A549 (cell line): ENCODE data around the gene BEX2. TPM values are rescaled to one million over a fixed set of nuclear protein-coding genes. Genes with fewer than 3 reads are reported as not detected.
"Not testable (repeated sequence)": the region's sequence is repeated elsewhere in the genome, so short reads cannot be mapped to it uniquely, and the experiment has no call there.

Source experiments
- ATAC-seq, 2 experiments: fragments of 200-7000 bp in 1 of 2; fragments of >200 bp in 1 of 2; cut with Nextera tagmentation in 1 of 2; cut with Tn5 transposase in 1 of 2; 3 replicates each; pipeline versions ENCODE4 v1.8.0 to v1.9.1; 2018 to 2020; ENCODE audit warnings: mild to moderate bottlenecking in 1 of 2, moderate library complexity in 1 of 2
- CTCF ChIA-PET: fragments of 300-600 bp; sonication (Branson Sonifier 250); formaldehyde crosslinking; extraction: SDS; loops from one replicate; lab custom pipeline; 2021; ENCODE audit warnings: antibody characterized with exemption, inconsistent platforms; lab: Yijun Ruan, JAX
- POLR2A ChIA-PET: fragments of 350-600 bp; formaldehyde crosslinking; extraction: SDS; loops from one replicate; lab custom pipeline; 2021; ENCODE audit warnings: antibody characterized with exemption, inconsistent platforms; lab: Yijun Ruan, JAX
- DNase-seq, 2 experiments: peaks; one replicate each; pipeline versions ENCODE4 v3.0.0 to v3.0.0-alpha.2; 2011 to 2016; ENCODE audit warnings: low read depth in 1 of 2, low spot score in 1 of 2
- FAIRE-seq: peaks from 2 replicates; lab custom pipeline; 2011; peaks lifted over from hg19 to GRCh38; lab: Jason Lieb, UNC
- H3K27ac ChIP-seq, 2 experiments: fragments of >200 bp; sonication (Bioruptor Twin); formaldehyde crosslinking; 3 replicates each; pipeline ENCODE4 v1.5.1; 2016 to 2017
- H3K4me1 ChIP-seq: fragments of >200 bp; sonication (Bioruptor Twin); formaldehyde crosslinking; 3 replicates; pipeline ENCODE4 v1.6.1; 2016
- H3K4me2 ChIP-seq: fragments of >200 bp; sonication (Bioruptor Twin); formaldehyde crosslinking; 3 replicates; pipeline ENCODE4 v1.6.1; 2016
- H3K4me3 ChIP-seq: fragments of >200 bp; sonication (Bioruptor Twin); formaldehyde crosslinking; 3 replicates; pipeline ENCODE4 v1.5.1; 2016
- H3K9me3 ChIP-seq: fragments of >200 bp; sonication (Bioruptor Twin); formaldehyde crosslinking; 3 replicates; pipeline ENCODE4 v1.6.1; 2016
- CEBPB ChIP-seq, 2 experiments: fragments of >200 bp in 1 of 2; sonication (Bioruptor Twin) in 1 of 2; formaldehyde crosslinking in 1 of 2; IDR thresholded peaks; 2 replicates each; pipeline ENCODE4 v1.6.1; 2012 to 2016
- EHF ChIP-seq: fragments of 250-450 bp; sonication (Bioruptor Pico); IDR thresholded peaks from 2 replicates; pipeline ENCODE4 v1.5.0; 2020; ENCODE audit warnings: mild to moderate bottlenecking
- ELK1 ChIP-seq: fragments of 150-350 bp; IDR thresholded peaks from 2 replicates; pipeline ENCODE4 v1.6.1; 2014; ENCODE audit warnings: low read depth, mild to moderate bottlenecking, low read length
- FOSL2 ChIP-seq, 2 experiments: fragments of 450-650 bp in 1 of 2; fragments of >200 bp in 1 of 2; sonication (Bioruptor Twin) in 1 of 2; formaldehyde crosslinking; IDR thresholded peaks; 2 replicates each; pipeline versions ENCODE4 v1.5.0 to v1.6.1; 2016 to 2020; ENCODE audit warnings: mild to moderate bottlenecking in 1 of 2, moderate library complexity in 1 of 2
- GATA3 ChIP-seq: IDR thresholded peaks from 2 replicates; pipeline ENCODE4 v1.6.1; 2012; ENCODE audit warnings: borderline replicate concordance
- HEYL ChIP-seq: fragments of 250-450 bp; sonication (Bioruptor Pico); IDR thresholded peaks from 2 replicates; pipeline ENCODE4 v1.8.0; 2021; ENCODE audit warnings: mild to moderate bottlenecking, moderate library complexity
- HOXB5 ChIP-seq: fragments of 250-450 bp; sonication (Bioruptor Pico); IDR thresholded peaks from 2 replicates; pipeline ENCODE4 v1.5.0; 2020; ENCODE audit warnings: mild to moderate bottlenecking, moderate library complexity
- JUN ChIP-seq, 2 experiments: fragments of >200 bp; sonication (Bioruptor Twin); formaldehyde crosslinking; IDR thresholded peaks; 2 replicates in 1 of 2; 3 replicates in 1 of 2; pipeline ENCODE4 v1.6.1; 2016 to 2017
- KDM1A ChIP-seq: fragments of 200-600 bp; sonication (generic); IDR thresholded peaks from 2 replicates; pipeline ENCODE4 v1.6.1; 2016; ENCODE audit warnings: low read depth, mild to moderate bottlenecking
- MAX ChIP-seq: IDR thresholded peaks from 2 replicates; pipeline ENCODE4 v1.6.1; 2012
- MAZ ChIP-seq: fragments of 150-350 bp; IDR thresholded peaks from 2 replicates; pipeline ENCODE4 v1.6.1; 2014; ENCODE audit warnings: antibody characterized with exemption, low read depth, low read length, borderline replicate concordance
- PHF8 ChIP-seq: fragments of 200-600 bp; sonication (generic); IDR thresholded peaks from 2 replicates; pipeline ENCODE4 v1.6.1; 2016; ENCODE audit warnings: low read depth, mild to moderate bottlenecking, antibody characterized with exemption, moderate library complexity, borderline replicate concordance
- REST ChIP-seq: fragments of 200-600 bp; sonication (generic); IDR thresholded peaks from 2 replicates; pipeline ENCODE4 v1.6.1; 2016; ENCODE audit warnings: antibody characterized with exemption, mild to moderate bottlenecking, moderate library complexity
- RNF2 ChIP-seq: fragments of 200-600 bp; sonication (generic); IDR thresholded peaks from 2 replicates; pipeline ENCODE4 v1.6.1; 2016; ENCODE audit warnings: low read depth, mild to moderate bottlenecking, antibody characterized with exemption, moderate library complexity, borderline replicate concordance
- SMC3 ChIP-seq: fragments of >200 bp; sonication (Bioruptor Twin); formaldehyde crosslinking; IDR thresholded peaks from 3 replicates; pipeline ENCODE4 v1.6.1; 2018; ENCODE audit warnings: inconsistent platforms
- TP53 ChIP-seq: fragments of 250-450 bp; sonication (Bioruptor Pico); IDR thresholded peaks from 2 replicates; pipeline ENCODE4 v1.5.0; 2021; ENCODE audit warnings: mild to moderate bottlenecking, moderate library complexity
- USF2 ChIP-seq: fragments of 450-650 bp; IDR thresholded peaks from 2 replicates; pipeline ENCODE4 v1.6.1; 2014; ENCODE audit warnings: antibody characterized with exemption
- ZFP36 ChIP-seq: fragments of 450-650 bp; IDR thresholded peaks from 2 replicates; pipeline ENCODE4 v1.6.1; 2014; ENCODE audit warnings: borderline replicate concordance; ENCODE audit not compliant: partially characterized antibody
- WGBS: methylation state at CpG from one replicate; pipeline ENCODE4 v1.1.6; 2017; ENCODE audit errors: missing lambda C conversion rate; 5-methylcytosine and 5-hydroxymethylcytosine counted together
- polyA minus RNA-seq: library from RNA; depleted of rRNA, polyadenylated mRNA; stranded (reverse); fragments of >200 nt; gene quantifications from 2 replicates; pipeline ENCODE4 v1.2.3, GENCODE V29; 2011; rRNA and poly(A)+ RNA removed
- polyA plus RNA-seq, 4 experiments: library from polyadenylated mRNA; depleted of rRNA in 3 of 4; stranded (reverse); fragments of >200 nt; fragmentation: RNase III in 1 of 4; extraction: RNeasy Plus Mini Kit Qiagen cat#74134 plus additional on column Dnase treatment in 1 of 4; gene quantifications; 2 replicates in 3 of 4; 3 replicates in 1 of 4; pipeline ENCODE4 v1.2.3, GENCODE V29; 2011 to 2017

The BEX2 gene
- polyA plus RNA-seq (2011; rRNA removed) (16.9 and 19.8 TPM in 2 replicates), polyA plus RNA-seq (2017; fragmentation: RNase III; extraction: RNeasy Plus Mini Kit Qiagen cat#74134 plus additional on column Dnase treatment) (2.5 to 3.2 TPM (median 2.8 TPM) in 3 replicates), polyA minus RNA-seq (2.5 TPM in 2 replicates)
- 2.0 and 2.8 TPM in 2 replicates for polyA plus RNA-seq (2012; cell fraction: cytosol; rRNA removed)
- polyA plus RNA-seq (2012; cell fraction: nucleus; rRNA removed), result 0.90 and 1.5 TPM in 2 replicates

GRCh38 chrX:103310555-103311398 is at the start of gene BEX2:
Gene BEX2, minus strand, starts transcription at chrX:103310990. Its CDS starts 1,014 bp downstream, at chrX:103309976.
- Histone ChIP-seq H3K4me1 (no peaks in the 10 kb centered on the region), H3K4me2 (peak within 1 kb of the TSS; percentile 84), H3K4me3 (peak within 1 kb of the TSS; percentile 54), H3K9me3 (no peaks in the 10 kb centered on the region), H3K27ac (peak within 1 kb of the TSS; percentile 60 to 85; a peak in 5 of 6 replicates)
- ChIA-PET POLR2A (no interaction called here), CTCF (no interaction called here)
- under 1% methylated on average over 12 of the region's 52 CpGs for WGBS
- FAIRE-seq, result no peak
- DNase-seq, result peak; percentile 60 to 72
- TF ChIP-seq PHF8 (peak; percentile 6; the same call in 1 of the 2 replicates), SMC3 (no peak), MAX (0 out of 2 replicates have a peak, but pooled peaks have one; percentile 18), HEYL (CRISPR knock-in tag) (no peak), USF2 (peak; percentile 88)
- ATAC-seq, result peak; percentile 93 to 99

- CTCF ChIA-PET, result no interaction called here
- peaks cover 28% of the 10 kb centered on the region for H3K4me1 ChIP-seq
- 100% methylated on average over 2 of the region's 2 CpGs for WGBS
- no peak overlapping the region for H3K27ac ChIP-seq
- H3K4me3 ChIP-seq, result no peak overlapping the region
- DNase-seq (no peak), ATAC-seq (no peak), FAIRE-seq (no peak)
- TF ChIP-seq JUN (IDR thresholded peaks at IDR 0.05) (no peak), CEBPB (IDR thresholded peaks at IDR 0.05) (no peak), GATA3 (no peak), KDM1A (no peak), TP53 (CRISPR knock-in tag) (no peak), HOXB5 (CRISPR knock-in tag) (no peak), MAZ (no peak), ELK1 (no peak), ZFP36 (no peak), REST (no peak), SMC3 (no peak), RNF2 (no peak), FOSL2 (IDR thresholded peaks at IDR 0.05) (no peak), FOSL2 (CRISPR knock-in tag; IDR thresholded peaks at IDR 0.05) (no peak), EHF (CRISPR knock-in tag) (no peak)
- H3K4me2 ChIP-seq, result no peak overlapping the region
- H3K9me3 ChIP-seq, result no peaks in the 10 kb centered on the region
- POLR2A ChIA-PET, result no interaction called here
Observed at GRCh38 chrX:103360092-103360491, 49.3 kb upstream of the BEX2 start.

- FAIRE-seq, H3K4me2 ChIP-seq, H3K27ac ChIP-seq, POLR2A ChIA-PET, H3K4me3 ChIP-seq, DNase-seq, H3K9me3 ChIP-seq, ATAC-seq: not testable (repeated sequence)
- CTCF ChIA-PET, result interaction anchor here (1.0 kb wide), 1 partner anchor 105 kb away, joined by 3 read pairs; no protein-coding TSS in a partner anchor
- peaks cover 28% of the 10 kb centered on the region for H3K4me1 ChIP-seq
- 89% methylated on average over 3 of the region's 3 CpGs for WGBS
Observed at GRCh38 chrX:103359605-103360004, 48.8 kb upstream of the BEX2 start.
